ENCODE measurements around the gene DKK3.

DNA sequence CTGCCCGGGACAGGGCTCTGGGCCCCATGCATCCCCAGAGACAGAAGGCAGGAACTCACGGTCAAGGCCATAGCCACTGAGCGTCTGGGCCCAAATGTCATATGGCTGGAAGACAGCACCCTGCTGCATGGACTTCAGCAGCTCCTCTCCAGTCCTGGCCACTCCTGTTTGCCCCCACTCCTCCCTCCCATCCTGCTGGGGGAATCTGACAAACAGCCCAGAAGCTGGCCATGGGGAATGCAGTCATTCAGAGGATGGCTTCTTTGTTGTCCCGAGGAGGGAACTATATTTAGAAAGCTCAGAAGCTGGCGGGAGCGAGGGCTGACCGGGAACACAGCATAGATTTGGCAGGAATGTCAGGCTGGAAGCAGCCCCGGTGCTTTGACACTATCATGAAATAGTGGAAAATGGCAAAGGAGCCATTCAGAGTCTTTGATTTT is 35.0 kb downstream of the DKK3 start:
- TF ChIP-seq, protein P1, sequence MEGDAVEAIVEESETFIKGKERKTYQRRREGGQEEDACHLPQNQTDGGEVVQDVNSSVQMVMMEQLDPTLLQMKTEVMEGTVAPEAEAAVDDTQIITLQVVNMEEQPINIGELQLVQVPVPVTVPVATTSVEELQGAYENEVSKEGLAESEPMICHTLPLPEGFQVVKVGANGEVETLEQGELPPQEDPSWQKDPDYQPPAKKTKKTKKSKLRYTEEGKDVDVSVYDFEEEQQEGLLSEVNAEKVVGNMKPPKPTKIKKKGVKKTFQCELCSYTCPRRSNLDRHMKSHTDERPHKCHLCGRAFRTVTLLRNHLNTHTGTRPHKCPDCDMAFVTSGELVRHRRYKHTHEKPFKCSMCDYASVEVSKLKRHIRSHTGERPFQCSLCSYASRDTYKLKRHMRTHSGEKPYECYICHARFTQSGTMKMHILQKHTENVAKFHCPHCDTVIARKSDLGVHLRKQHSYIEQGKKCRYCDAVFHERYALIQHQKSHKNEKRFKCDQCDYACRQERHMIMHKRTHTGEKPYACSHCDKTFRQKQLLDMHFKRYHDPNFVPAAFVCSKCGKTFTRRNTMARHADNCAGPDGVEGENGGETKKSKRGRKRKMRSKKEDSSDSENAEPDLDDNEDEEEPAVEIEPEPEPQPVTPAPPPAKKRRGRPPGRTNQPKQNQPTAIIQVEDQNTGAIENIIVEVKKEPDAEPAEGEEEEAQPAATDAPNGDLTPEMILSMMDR (IDR thresholded peaks at IDR 0.05) = no peak
- TF ChIP-seq CHD2 (IDR thresholded peaks at IDR 0.05; ENCODE audit: low read length, partially characterized antibody) (no peak), JUND (IDR thresholded peaks at IDR 0.05) (no peak; the same call in 1 of the 2 replicates), EP300 (IDR thresholded peaks at IDR 0.05; ENCODE audit: borderline replicate concordance in 1 of 2, low read depth in 1 of 2, low read length in 1 of 2) (no peak; a peak in 1 of 4 replicates), MXI1 (IDR thresholded peaks at IDR 0.05; ENCODE audit: low read depth, low read length) (no peak), SMC3 (IDR thresholded peaks at IDR 0.05; ENCODE audit: low read depth, low read length) (no peak), GABPA (IDR thresholded peaks at IDR 0.05; ENCODE audit: low read depth) (no peak), TEAD4 (IDR thresholded peaks at IDR 0.05; ENCODE audit: borderline replicate concordance, insufficient read depth) (no peak), RAD21 (IDR thresholded peaks at IDR 0.05; ENCODE audit: low read length) (no peak), EZH2phosphoT487 (IDR thresholded peaks at IDR 0.05; ENCODE audit: borderline replicate concordance, low read depth) (no peak), NFIC (IDR thresholded peaks at IDR 0.05; ENCODE audit: borderline replicate concordance) (peak; percentile 51; the same call in 1 of the 2 replicates), POLR2AphosphoS5 (IDR thresholded peaks at IDR 0.05; ENCODE audit: low read depth, low read length) (no peak), FOXJ3 (CRISPR knock-in tag; IDR thresholded peaks at IDR 0.05) (no peak)
- TF ChIP-seq, protein P2, sequence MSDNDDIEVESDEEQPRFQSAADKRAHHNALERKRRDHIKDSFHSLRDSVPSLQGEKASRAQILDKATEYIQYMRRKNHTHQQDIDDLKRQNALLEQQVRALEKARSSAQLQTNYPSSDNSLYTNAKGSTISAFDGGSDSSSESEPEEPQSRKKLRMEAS (IDR thresholded peaks at IDR 0.05; ENCODE audit: low read depth) = 0 out of 2 replicates have a peak, but pooled peaks have one; percentile 45
